EL (cell line): ENCODE results near the gene PAX9.

Experiments
- DNase-seq: peaks from one replicate; pipeline ENCODE4 v3.0.0-alpha.2; 2016

The PAX9 gene

DNA sequence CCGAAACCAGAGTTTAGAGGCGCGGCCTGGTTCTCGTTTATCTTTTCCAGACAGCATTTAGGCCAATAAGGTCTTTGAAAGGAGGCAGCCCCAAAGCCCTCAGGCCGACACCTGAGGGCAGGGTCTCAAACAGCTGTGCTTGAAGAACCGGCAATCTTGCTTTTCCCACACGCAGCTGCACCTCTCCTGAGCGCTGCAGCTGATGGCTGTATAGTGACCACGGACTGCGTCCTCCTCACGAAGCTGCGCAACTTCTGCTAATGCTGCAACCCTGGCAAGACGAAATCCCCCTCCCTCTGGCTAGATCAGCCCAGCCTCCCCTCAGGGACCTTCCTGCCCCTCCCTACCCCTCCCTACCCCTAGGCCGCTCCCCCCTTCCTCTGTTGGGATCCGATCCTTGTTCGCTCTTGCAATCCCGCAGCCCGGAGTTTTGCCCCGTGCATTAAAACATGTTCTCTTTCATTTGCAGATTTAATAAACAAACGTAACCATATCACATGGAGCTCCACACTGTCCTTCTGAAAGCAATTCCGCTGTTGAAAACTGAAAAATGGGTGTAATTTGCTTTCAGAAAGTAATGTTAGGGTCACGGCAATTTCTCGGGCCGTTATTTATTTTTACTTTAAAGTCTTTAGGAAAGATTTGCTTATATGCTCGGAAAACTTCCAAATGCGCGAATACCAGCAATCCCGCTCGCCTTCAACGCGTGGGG, 4.8 kb upstream of the PAX9 start:
- no peak for DNase-seq

DNA sequence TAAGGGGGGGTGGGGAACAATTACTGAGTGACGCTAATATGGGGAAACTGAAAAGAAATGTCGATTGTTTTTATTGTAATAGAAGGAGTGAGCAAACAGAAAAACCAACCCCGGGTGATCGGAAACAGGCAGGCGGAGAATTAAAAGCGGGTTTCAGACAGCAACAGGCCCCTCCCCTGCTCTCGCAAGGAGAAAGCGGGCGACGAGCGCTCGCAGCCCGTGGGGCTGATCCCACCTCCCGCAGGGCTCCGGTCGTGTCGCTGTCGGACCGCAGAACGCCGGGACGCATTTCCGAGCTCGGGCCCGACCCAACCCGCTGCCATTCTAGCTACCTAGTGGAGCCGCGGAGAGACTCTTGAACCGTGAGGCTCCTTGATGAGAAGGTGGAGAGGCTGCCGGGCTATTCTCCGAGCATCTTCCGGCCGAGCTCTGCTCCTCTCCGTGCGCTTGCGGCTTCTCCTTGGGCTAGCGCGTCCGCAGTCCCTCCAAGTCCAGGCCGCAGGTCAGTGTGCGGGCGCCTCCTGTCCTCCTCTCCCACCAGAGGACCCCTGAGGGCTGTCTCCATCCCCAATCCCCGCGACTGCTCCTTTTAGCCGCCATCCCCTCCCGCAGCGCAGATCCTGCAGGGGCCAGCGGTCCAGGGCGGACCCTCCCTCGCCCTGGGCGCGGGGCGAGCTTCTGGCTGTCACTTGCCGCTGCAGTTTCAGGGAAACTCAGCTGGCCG, 4.1 kb upstream of the PAX9 start:
- no peak for DNase-seq

DNA sequence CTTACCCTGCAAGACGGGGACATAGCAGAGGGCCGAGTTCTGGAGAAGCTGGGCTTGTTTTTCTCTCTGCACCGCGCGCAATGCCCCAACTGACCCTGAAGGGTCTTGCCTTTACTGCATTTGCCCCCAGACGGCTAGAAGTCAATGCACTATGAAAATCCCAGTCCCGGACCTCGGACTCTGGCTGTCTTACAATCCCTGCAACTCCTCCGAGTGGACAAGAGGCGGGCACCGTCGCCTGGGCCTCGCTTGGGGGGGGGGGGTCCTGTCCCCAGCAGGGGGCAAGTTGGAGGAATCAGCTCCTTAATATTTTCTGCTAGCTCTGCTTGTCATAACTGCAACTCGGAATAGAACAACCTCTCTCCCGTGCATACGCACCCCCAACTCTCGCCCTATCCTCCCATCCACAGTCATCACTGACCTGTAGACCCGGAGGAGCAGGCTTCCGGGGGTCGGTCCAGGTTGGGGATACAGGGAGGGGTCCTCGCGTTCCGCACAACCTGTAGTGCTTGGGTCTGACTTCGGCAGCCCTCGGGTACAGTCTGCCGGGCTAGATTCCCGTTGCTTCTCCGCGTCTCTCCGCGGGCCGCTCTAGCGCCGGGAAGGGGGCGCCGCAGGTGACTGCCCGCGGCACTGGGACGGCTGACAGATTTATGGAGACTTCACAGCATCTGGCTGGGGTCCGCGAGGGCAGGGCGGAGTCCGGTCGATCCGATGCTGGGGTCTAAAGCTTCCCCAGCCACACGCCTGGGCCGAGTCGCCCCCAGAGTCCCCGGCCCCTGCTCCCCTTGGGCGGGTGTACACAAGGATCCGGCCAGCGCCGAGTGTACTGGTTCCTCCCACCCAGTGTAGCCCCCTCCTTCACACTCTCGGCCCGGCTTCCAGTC, 3.3 kb upstream of the PAX9 start:
- DNase-seq, result no peak

DNA sequence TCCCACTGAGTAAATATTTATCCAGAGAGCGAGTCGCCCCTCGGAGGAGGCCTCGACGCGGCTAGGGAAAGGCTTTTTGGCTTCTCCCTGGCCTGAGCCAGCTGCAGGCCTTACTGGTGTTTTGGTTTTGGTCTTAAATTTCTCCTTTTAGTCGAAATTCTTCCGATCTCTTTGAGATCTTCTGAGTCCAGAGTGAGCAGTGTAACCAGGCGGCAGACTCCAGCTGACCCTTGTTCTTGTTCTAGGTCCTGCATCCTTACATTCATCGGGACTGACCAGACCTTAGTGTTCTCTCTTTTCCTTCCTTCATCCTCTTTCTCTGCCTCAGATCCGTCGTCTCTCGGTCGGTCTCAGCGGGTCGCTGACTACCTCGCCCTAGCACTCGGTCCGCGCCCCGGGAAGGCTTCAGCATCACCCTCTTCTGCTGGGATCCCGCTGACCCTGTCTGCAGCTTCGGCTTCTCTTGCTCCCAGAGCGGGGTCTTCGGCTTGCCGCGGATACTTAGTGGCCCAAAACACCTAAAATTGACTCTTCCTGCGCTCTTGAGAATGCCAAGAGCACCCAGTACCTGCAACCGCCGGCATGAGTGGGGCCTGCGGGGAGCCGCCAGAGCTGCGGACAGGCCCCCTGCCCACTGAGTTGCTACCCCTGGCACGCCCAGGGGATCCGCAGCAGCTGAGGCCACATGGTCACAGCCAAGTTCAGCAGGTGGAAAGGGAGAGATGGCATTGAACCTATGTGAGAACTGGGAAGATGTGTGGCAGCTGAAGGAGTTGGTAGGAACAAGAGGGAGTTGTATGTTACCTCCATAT, 2.4 kb upstream of the PAX9 start:
- DNase-seq, result no peak

DNA sequence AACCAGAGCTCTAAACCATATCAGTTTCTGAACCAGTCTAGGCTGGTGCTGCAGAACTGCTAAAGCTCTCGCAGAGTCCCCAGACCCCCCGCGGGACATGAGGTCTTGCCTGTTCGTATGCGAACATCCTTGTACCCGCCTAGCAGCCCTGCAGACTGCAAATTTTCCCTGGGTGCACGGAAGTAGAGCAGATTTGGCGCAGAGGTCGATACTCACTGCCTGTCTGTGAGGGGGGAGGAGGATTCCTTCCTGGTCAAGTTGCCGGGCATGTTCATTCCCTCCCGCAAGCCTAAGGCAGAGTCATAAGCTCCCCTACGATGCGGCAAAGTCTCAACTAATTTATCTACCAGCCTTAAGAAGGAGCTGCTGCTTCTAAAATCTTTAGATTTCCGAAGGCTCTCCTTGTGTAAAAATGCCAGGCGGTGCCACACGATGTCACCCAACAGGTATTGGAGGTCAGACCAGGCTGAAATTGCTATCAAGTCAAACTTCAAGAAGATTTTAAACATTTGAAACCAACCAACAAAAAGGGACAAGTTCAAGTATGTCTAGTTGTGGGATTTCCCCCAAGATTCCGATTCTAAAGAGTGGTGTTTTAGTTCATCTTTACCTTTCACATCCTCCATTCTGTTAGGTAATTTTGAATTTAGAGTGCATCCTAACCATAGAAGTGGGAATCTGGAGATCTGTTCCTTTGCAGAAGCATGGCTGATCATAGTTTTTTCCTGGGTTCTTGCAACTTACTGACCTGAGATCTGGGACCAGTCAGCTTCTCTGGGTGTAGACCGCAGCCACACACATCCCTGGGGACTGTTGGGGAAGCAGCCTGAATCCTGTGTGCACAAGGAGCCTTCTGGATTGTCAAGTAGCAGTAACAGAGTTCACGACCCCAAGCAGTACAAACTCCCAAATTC, 1.6 kb upstream of the PAX9 start:
- no peak for DNase-seq

DNA sequence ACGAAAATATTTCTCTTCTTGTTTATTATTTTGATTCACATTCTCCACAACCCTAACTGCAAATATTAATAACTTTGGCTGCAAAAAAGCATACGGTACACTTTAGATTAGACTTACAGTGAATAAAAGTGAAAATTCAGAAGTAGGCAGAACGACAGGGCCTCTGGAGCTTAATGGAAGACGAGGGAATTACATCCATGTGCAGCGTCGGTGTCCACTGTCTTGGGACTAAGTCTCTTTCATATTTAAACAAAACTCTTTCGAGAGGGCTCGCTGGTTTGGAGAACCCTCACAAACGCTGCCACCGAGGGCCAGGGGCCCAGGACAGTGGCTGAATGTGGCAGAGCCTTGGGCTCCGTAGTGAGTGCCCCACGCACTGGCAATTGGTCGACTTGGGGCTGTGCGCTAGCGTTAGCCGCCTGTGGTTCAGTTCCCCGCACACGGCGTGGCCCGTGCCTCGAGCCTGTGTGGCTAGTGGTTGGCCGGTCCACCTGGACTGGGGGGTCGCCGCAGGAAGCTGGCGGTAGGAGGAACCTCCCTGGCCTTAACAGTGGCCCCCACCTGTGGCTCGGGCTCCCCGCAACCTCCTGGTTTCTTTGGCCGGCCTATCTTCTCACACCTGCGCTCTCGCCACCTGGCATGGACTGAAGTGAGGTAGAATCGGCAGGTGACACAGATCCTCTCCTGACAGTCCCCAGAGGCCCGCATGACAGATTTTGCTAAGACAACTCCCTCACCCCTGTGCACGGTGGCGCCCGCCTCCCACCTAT, 739 bp upstream of the PAX9 start:
- DNase-seq, result no peak

DNA sequence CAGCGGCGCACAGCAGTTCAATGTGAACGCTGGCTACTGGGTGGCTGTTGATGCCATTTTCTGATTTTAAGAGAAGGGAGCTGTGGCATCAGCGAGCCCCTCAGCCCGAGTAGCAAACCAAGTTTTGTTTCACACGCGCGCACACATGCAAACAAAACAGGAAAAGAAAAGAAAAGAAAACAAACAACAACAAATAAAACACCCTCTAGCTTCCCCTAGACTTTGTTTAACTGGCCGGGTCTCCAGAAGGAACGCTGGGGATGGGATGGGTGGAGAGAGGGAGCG, 540 bp downstream of the PAX9 start:
- DNase-seq, result no peak

DNA sequence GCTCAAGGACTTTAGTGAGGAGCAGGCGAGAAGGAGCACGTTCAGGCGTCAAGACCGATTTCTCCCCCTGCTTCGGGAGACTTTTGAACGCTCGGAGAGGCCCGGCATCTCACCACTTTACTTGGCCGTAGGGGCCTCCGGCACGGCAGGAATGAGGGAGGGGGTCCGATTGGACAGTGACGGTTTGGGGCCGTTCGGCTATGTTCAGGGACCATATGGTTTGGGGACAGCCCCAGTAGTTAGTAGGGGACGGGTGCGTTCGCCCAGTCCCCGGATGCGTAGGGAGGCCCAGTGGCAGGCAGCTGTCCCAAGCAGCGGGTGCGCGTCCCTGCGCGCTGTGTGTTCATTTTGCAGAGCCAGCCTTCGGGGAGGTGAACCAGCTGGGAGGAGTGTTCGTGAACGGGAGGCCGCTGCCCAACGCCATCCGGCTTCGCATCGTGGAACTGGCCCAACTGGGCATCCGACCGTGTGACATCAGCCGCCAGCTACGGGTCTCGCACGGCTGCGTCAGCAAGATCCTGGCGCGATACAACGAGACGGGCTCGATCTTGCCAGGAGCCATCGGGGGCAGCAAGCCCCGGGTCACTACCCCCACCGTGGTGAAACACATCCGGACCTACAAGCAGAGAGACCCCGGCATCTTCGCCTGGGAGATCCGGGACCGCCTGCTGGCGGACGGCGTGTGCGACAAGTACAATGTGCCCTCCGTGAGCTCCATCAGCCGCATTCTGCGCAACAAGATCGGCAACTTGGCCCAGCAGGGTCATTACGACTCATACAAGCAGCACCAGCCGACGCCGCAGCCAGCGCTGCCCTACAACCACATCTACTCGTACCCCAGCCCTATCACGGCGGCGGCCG, 1.1 kb downstream of the PAX9 start:
- DNase-seq, result no peak

DNA sequence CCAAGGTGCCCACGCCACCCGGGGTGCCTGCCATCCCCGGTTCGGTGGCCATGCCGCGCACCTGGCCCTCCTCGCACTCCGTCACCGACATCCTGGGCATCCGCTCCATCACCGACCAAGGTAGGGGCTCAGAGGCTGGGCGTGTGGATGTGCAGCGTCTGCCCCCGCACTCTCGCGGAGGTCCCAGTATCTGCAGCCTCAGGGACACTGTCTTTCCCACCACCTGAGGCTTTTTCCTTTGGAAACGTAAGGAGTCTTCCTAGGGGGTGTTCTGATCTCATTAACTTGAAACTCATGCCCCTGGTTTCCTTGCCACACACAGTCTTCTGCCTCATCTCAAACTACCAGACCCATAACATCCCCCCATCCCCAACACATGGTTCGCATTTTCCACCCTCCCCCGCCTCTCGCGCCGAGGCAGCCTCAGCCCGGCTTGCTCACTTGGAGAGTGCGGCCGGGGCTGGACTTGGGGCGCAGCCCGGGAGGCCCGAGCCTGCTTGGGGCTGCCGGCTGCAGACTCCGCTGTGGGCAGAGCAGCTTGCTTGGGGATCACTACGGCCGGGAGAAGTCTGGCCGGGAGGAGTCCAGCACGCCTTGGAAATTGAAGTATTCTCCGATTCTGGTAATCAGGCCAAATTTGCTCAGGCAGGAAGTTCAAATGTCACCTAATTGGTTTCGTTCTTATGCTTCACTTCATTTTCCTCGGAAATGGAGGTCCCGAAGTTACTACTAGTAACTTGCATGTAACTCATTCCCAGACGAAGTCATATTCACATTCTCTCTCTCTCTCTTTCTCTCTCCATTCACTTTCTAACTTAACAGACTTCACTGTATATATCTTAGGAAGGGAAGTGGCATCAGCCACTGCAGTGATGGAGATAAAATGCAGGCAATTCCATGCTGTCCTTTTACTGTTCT, 2.0 kb downstream of the PAX9 start:
- DNase-seq, result no peak

DNA sequence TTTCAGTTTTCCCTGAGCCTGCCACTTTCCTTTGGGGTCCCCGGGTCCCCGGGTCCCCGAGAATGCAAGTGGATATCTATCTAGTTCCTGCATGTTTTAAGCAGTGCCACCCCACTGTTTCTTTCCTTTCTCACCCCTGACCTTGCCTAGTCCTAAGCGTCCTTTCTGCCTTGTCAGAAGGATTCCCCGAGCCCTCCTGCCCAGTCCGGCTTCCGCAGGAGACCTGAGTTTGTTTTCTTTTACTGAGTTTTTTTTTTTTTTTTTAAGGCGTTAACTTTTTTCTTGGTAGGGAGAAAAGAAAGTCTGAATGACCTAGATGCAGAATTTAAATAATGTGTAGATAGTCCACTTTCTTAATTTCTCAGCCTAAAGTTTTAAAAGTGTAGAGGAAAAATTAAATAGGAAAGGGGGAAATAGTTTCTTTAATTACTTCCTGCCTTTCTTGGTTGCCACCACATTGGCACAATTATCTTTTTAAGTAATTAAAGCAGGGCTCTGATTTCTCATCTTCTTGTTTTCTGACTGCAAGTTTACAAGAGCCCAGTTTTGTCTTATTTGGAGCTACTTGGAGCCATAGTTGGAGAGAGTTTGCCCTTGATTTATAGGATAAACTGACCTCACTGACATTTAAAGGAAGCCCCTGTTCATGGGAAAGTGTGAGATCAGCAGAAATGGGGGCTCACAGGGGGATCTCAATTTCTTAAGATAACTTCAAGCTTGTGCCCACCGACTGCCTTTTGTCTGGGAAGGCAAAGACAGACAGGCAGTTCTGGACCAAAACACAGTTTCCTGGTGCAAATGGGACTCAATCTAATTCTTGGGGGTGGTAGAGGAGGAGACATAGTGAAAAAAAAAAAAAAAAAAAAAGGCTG, 2.9 kb downstream of the PAX9 start:
- no peak for DNase-seq

DNA sequence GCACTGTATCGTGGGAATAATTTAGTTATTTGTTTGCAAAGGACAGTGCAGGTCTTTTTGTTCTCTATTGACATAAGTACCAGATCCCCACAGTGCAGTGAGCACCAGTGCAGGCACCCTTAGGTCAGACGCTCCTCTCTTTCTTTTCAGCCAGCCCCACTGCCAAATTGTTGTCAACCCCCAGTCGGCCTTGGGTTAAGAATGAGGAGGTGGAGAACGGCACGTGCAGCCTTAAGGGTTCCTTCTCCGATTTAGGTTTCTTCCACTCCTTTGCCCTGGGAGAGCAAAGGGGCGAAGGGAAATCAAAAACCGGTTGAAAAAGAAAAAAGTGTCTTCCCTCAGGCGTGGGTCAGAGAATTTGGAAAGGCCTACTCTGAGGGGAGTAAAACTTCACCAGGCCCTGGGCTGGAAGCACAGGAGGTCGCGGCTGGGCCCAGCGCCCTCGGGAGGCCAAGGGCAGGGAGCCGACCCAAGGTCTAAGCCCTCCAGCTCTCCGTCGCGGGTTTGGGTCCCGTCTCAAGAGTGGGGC, 4.3 kb downstream of the PAX9 start:
- no peak for DNase-seq

DNA sequence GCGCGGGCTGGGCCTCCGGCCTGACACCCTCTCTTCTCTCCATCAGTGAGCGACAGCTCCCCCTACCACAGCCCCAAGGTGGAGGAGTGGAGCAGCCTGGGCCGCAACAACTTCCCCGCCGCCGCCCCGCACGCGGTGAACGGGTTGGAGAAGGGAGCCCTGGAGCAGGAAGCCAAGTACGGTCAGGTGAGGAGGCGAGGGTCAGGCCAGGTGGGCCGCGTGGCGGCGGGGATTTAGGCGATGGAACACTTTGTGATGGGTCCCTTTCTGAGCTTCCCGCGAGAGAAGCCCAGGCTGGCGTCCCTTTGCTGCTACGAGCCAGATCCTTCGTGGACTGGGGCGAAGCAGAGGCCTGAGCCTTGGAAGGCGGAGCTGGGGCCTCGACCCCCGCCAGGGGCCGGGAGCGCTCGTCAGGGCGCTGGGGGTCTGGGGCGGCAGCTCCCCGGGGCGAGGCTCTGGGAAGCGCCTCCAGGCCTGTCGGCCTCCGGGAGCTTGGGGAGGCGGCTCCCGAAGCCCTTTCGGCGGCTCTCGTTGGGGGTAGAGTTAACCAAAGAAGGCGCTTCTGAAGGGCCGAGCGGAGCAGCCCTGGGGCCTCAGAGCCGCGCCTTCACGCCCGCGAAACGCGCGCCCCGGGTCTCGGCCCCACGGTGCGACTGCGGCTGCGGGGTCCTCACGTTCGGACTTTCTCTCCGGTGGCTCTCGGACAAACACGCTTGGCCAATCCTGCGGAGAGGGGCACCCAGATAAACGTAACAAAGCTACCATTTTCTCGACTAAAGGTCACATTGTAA, 5.0 kb downstream of the PAX9 start:
- no peak for DNase-seq

DNA sequence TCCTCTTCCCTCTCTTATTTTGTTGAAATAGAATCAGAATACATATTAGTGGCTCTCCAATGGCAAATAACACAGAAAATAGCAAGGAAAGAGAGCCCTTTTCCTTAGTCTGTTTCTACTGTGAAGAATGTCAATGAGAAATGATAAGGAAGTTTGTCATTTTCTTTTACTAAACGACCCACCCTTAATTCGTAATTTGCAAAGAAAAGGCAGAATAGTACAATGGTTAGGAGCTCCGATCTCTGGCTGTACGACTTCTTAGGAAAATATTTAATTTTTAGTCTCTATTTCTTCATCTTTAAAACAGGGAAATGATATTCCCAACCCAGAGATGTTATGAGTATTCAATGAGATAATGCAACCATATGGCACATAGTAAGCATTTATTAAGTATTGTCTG, 6.0 kb downstream of the PAX9 start:
- DNase-seq, result no peak

DNA sequence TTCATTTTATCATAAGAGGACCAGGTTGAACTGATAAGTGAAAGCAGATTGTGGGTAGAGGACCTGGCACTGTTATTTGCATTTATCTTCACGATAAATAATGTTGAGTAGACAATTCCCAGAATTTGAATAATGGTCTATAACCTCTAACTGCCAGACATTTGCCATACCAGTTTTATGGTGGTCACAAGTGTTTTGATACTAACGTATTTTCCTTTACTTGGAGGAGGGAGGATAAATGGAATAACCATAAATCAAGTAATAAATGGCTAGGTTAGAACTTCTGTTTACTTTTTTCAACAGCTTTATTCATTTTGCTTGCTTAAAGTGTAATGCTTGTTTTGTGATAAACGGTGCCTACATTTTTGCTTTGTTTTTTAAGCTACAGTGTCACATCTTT, 9.5 kb downstream of the PAX9 start:
- DNase-seq, result no peak

DNA sequence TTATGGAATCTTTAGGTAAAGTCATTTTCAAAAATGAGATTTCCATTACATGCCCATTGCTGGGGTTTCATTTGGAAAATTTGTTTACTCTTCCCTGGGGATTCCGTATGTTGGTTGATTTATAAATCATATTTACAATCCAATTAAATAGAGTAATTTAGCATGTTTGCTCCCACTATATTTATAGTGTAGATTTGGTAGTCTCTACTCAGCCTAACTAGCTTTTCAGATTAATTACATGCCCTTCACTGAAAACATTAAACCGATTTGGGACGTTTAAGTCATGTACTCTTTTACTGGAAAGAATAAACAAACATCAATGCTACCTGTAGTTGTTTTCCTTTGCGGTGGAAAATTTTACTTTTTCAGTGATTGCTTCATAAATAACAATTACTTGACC, 10.4 kb downstream of the PAX9 start:
- DNase-seq, result no peak

DNA sequence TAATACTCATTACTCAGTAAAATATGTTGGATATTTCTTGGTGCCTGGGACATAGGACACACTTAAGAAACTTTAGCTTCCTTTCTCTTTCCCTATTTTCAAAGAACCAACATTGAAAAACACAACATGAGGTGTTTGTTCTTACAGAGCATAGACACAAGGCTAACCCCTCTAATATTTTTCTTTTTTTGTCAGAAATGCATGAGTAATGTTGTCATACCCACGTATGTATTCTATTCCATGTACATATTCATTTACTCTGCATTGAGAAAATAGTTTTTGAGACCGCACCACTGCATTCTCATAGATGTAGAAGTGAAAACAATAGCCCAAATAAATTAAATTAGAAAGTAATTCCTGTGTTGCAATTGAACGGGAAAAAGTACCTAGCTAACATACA, 13.0 kb downstream of the PAX9 start:
- DNase-seq, result no peak

DNA sequence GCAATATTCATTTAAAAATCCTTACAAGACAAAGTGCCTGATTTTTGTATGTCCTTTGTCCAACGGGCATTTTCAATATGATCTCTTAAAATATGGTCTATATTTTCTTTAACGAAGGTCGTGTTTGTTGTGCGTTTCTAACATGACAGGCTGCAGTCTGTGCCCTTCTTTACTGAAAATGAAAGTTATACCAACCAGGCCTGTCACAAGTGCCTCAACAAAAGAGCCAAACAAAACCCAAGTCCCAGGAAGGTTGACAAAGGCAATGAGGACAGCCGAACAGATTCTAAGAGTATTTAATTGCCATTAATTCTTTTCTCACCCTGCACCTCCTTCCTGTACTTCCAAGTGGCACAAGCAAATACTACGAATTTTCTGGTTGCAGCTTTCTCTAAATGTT, 13.9 kb downstream of the PAX9 start:
- DNase-seq, result no peak
